ENCODE data around the gene GXYLT1.

- TF ChIP-seq ZSCAN18 (CRISPR knock-in tag; IDR thresholded peaks at IDR 0.05) (no peak), E2F5 (CRISPR knock-in tag; IDR thresholded peaks at IDR 0.05) (no peak), ATF3 (CRISPR knock-in tag; conservative IDR thresholded peaks at IDR 0.05) (no peak), MAX (CRISPR knock-in tag; IDR thresholded peaks at IDR 0.05) (no peak), ESRRA (CRISPR knock-in tag; IDR thresholded peaks at IDR 0.05; ENCODE audit: borderline replicate concordance) (no peak), ATF6 (CRISPR knock-in tag; IDR thresholded peaks at IDR 0.05) (no peak), PRRX2 (CRISPR knock-in tag; IDR thresholded peaks at IDR 0.05) (no peak), CTCF (IDR thresholded peaks at IDR 0.05) (no peak), TCF7 (CRISPR knock-in tag; IDR thresholded peaks at IDR 0.05; ENCODE audit: low read depth) (no peak), RORB (CRISPR knock-in tag; IDR thresholded peaks at IDR 0.05) (no peak), ZNF396 (CRISPR knock-in tag; IDR thresholded peaks at IDR 0.05; ENCODE audit: borderline replicate concordance) (no peak), CBFB (CRISPR knock-in tag; IDR thresholded peaks at IDR 0.05; ENCODE audit: low read depth) (no peak)
Observed at GRCh38 chr12:42145552-42146215, 1.0 kb upstream of the GXYLT1 start.
